Loucy (cell line): Measurements from ENCODE around the gene SEC14L3.

Experiments
- H2AFZ ChIP-seq: fragments of 200-600 bp; sonication (generic); 2 replicates; pipeline ENCODE4 v1.6.0; 2016; ENCODE audit warnings: antibody characterized with exemption, mild to moderate bottlenecking, low read length, moderate library complexity
- H3F3A ChIP-seq: fragments of 200-600 bp; 2 replicates; pipeline ENCODE4 v1.6.0; 2016; ENCODE audit warnings: antibody characterized with exemption, low read depth, mild to moderate bottlenecking
- H3K27me3 ChIP-seq: fragments of 200-600 bp; sonication (generic); 2 replicates; pipeline ENCODE4 v1.6.1; 2014; ENCODE audit warnings: low read length, mild to moderate bottlenecking; ENCODE audit not compliant: insufficient read depth, poor library complexity, severe bottlenecking
- H3K36me3 ChIP-seq: fragments of 200-600 bp; sonication (generic); 2 replicates; pipeline ENCODE4 v1.6.1; 2016; ENCODE audit warnings: low read length; ENCODE audit not compliant: insufficient read depth
- H3K4me1 ChIP-seq: fragments of 200-600 bp; sonication (generic); 2 replicates; pipeline ENCODE4 v1.5.1; 2014; ENCODE audit warnings: low read length, mild to moderate bottlenecking; ENCODE audit not compliant: insufficient read depth, poor library complexity, severe bottlenecking
- H3K4me2 ChIP-seq: fragments of 200-600 bp; sonication (generic); 2 replicates; pipeline ENCODE4 v1.6.0; 2014; ENCODE audit warnings: antibody characterized with exemption, low read length, low read depth, mild to moderate bottlenecking; ENCODE audit not compliant: poor library complexity, severe bottlenecking
- H3K4me3 ChIP-seq: fragments of 200-600 bp; sonication (generic); 2 replicates; pipeline ENCODE4 v1.5.1; 2014; ENCODE audit warnings: low read length, mild to moderate bottlenecking, mixed read lengths; ENCODE audit not compliant: poor library complexity, severe bottlenecking
- H3K79me2 ChIP-seq: fragments of 200-600 bp; sonication (generic); 2 replicates; pipeline ENCODE4 v1.6.1; 2014; ENCODE audit warnings: low read length; ENCODE audit not compliant: insufficient read depth
- H3K9ac ChIP-seq: fragments of 200-600 bp; sonication (generic); 2 replicates; pipeline ENCODE4 v1.6.0; 2014; ENCODE audit warnings: mild to moderate bottlenecking, low read depth, low read length, moderate library complexity; ENCODE audit not compliant: poor library complexity, severe bottlenecking
- H3K9me2 ChIP-seq: fragments of 200-600 bp; sonication (generic); replicated peaks from 2 replicates; pipeline ENCODE4 v1.6.1; 2016; ENCODE audit warnings: low read depth, low read length, mixed read lengths
- H3K9me3 ChIP-seq: fragments of 200-600 bp; sonication (generic); 2 replicates; pipeline ENCODE4 v1.6.1; 2014; ENCODE audit warnings: mild to moderate bottlenecking, antibody characterized with exemption, low read length, low read depth; ENCODE audit not compliant: insufficient read depth
- H4K20me1 ChIP-seq: fragments of 200-600 bp; sonication (generic); 2 replicates; pipeline ENCODE4 v1.6.0; 2014; ENCODE audit warnings: antibody characterized with exemption, low read length, mild to moderate bottlenecking; ENCODE audit not compliant: insufficient read depth, poor library complexity, severe bottlenecking
- EZH2phosphoT487 ChIP-seq: fragments of 200-600 bp; IDR thresholded peaks from 2 replicates; pipeline ENCODE4 v1.6.1; 2018; ENCODE audit warnings: antibody characterized with exemption, mild to moderate bottlenecking, moderate library complexity, borderline replicate concordance
- TF ChIP-seq, protein P1 (sequence below): fragments of 200-600 bp; sonication (generic); conservative IDR thresholded peaks from 2 replicates; pipeline ENCODE4 v1.5.1; 2014; ENCODE audit warnings: mild to moderate bottlenecking, antibody characterized with exemption, low read length

The SEC14L3 gene

DNA sequence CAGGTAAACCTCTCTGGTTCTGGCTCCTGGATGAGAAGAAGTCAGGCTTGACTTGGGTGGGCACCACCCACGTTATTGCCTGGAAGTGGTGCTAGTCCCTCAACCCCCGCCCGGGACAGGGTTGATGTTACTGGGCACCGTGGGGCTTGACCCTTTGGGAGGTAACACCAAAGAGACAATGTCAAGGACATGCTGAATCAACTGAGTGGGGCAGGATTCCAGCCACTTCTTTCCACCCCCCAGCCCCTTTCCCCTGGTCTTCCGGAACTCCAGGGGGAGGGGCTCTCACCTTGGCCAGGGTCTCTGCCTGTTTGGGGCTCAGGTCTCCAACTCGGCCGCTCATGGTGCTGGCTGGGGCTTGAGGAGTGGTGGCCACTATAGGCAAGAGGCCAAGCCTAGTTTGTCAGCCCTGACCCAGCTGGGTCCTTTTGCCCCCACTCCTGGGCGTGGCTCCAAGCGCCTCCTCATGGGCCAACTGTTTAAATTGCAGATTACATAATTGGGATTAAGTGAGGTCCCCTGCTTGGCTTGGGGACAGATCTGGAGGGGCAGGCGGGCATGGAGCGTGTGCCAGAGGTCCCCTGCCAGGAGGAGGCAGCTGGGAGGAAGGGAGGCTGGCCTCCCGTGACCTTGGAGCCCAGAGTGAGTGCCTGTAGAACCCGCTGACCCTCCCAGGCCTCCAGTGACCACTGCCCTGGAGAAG, at the start of gene SEC14L3:
TSS of gene SEC14L3 (minus strand) at position 402 of the 703 bp plus-strand sequence. CDS start at position 343, 59 bp downstream.
- no peaks in the 10 kb centered on the region for H3K4me1 ChIP-seq
- peaks cover 9% of the 10 kb centered on the region for H3K27me3 ChIP-seq

GRCh38 chr22:30519842-30520425, 48.1 kb upstream of the SEC14L3 start:
- no peaks in the 10 kb centered on the region for H3K4me1 ChIP-seq
- no peak overlapping the region for H3K4me2 ChIP-seq
- H3K79me2 ChIP-seq = no peaks in the 10 kb centered on the region
- no peaks in the 10 kb centered on the region for H3K9me3 ChIP-seq
- H2AFZ ChIP-seq = no peak overlapping the region
- H4K20me1 ChIP-seq = no peaks in the 10 kb centered on the region
- no peak overlapping the region for H3K9ac ChIP-seq
- no peaks in the 10 kb centered on the region for H3K36me3 ChIP-seq
- H3K4me3 ChIP-seq = no peak overlapping the region
- no peak for TF ChIP-seq EZH2phosphoT487
- TF ChIP-seq, protein P1, sequence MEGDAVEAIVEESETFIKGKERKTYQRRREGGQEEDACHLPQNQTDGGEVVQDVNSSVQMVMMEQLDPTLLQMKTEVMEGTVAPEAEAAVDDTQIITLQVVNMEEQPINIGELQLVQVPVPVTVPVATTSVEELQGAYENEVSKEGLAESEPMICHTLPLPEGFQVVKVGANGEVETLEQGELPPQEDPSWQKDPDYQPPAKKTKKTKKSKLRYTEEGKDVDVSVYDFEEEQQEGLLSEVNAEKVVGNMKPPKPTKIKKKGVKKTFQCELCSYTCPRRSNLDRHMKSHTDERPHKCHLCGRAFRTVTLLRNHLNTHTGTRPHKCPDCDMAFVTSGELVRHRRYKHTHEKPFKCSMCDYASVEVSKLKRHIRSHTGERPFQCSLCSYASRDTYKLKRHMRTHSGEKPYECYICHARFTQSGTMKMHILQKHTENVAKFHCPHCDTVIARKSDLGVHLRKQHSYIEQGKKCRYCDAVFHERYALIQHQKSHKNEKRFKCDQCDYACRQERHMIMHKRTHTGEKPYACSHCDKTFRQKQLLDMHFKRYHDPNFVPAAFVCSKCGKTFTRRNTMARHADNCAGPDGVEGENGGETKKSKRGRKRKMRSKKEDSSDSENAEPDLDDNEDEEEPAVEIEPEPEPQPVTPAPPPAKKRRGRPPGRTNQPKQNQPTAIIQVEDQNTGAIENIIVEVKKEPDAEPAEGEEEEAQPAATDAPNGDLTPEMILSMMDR = no peak
- H3F3A ChIP-seq = no peaks in the 10 kb centered on the region
- no peaks in the 10 kb centered on the region for H3K9me2 ChIP-seq
- H3K27me3 ChIP-seq = no peaks in the 10 kb centered on the region

More for the DNA sequence above, at the start of gene SEC14L3:
- H2AFZ ChIP-seq = no peak within 1 kb of the TSS
- H3K9me2 ChIP-seq = no peaks in the 10 kb centered on the region
- no peaks in the 10 kb centered on the region for H3K79me2 ChIP-seq
- no peaks in the 10 kb centered on the region for H3K9me3 ChIP-seq
- no peak within 1 kb of the TSS for H3K4me3 ChIP-seq
- no peaks in the 10 kb centered on the region for H3K36me3 ChIP-seq
- H3K9ac ChIP-seq = no peak within 1 kb of the TSS
- H3F3A ChIP-seq = no peaks in the 10 kb centered on the region
- TF ChIP-seq, protein P1 = no peak
- TF ChIP-seq EZH2phosphoT487 = no peak
- no peak within 1 kb of the TSS for H3K4me2 ChIP-seq
- no peaks in the 10 kb centered on the region for H4K20me1 ChIP-seq

- no peak overlapping the region for H3K4me2 ChIP-seq
Measured at GRCh38 chr22:30516731-30517130, 44.9 kb upstream of the SEC14L3 start.

More at GRCh38 chr22:30516731-30517130, 44.9 kb upstream of the SEC14L3 start:
- H3K36me3 ChIP-seq = no peaks in the 10 kb centered on the region
- no peak overlapping the region for H2AFZ ChIP-seq
- H3K4me1 ChIP-seq = no peaks in the 10 kb centered on the region
- no peaks in the 10 kb centered on the region for H3F3A ChIP-seq
- no peaks in the 10 kb centered on the region for H4K20me1 ChIP-seq
- H3K9me3 ChIP-seq = no peaks in the 10 kb centered on the region
- no peak overlapping the region for H3K4me3 ChIP-seq
- H3K79me2 ChIP-seq = no peaks in the 10 kb centered on the region
- H3K9me2 ChIP-seq = no peaks in the 10 kb centered on the region
- no peak for TF ChIP-seq EZH2phosphoT487
- TF ChIP-seq, protein P1 = no peak
- no peak overlapping the region for H3K9ac ChIP-seq
- H3K27me3 ChIP-seq = no peaks in the 10 kb centered on the region
